HCT116 (cell line): Measurements from ENCODE around the gene DRICH1.

Experiments used
- EZH2 ChIP-seq: fragments of 200-600 bp; sonication (generic); IDR thresholded peaks from 2 replicates; pipeline ENCODE4 v1.6.1; 2017; ENCODE audit warnings: antibody characterized with exemption, mixed run types
- EZH2phosphoT487 ChIP-seq: fragments of 200-600 bp; IDR thresholded peaks from 2 replicates; pipeline ENCODE4 v1.6.1; 2018; ENCODE audit warnings: antibody characterized with exemption, borderline replicate concordance
- JUND ChIP-seq: IDR thresholded peaks from 2 replicates; pipeline ENCODE4 v1.6.1; 2012
- POLR2A ChIP-seq: IDR thresholded peaks from 2 replicates; pipeline ENCODE4 v1.7.0; 2011; ENCODE audit warnings: borderline replicate concordance; ENCODE audit not compliant: insufficient read depth, insufficient read length; ENCODE audit errors: extremely low read depth
- POLR2AphosphoS5 ChIP-seq: IDR thresholded peaks from 2 replicates; pipeline ENCODE4 v1.6.1; 2011; ENCODE audit warnings: mild to moderate bottlenecking, low read depth, low read length, moderate library complexity
- RAD21 ChIP-seq: IDR thresholded peaks from 2 replicates; pipeline ENCODE4 v1.6.1; 2012; ENCODE audit warnings: low read depth, mild to moderate bottlenecking
- SP1 ChIP-seq: IDR thresholded peaks from 2 replicates; pipeline ENCODE4 v1.6.1; 2012; ENCODE audit warnings: low read depth
- ZFX ChIP-seq: fragments of 450-650 bp; IDR thresholded peaks from 2 replicates; pipeline ENCODE4 v1.6.1; 2017
- ZNF274 ChIP-seq: fragments of 200-500 bp; sonication (Bioruptor generic); IDR thresholded peaks from 2 replicates; pipeline ENCODE4 v1.6.1; 2014; ENCODE audit warnings: mild to moderate bottlenecking, low read depth, low read length, inconsistent platforms
- TF ChIP-seq, protein P1 (sequence below), 3 experiments: fragments of 200-600 bp in 1 of 3; sonication (generic) in 1 of 3; IDR thresholded peaks in 2 of 3; conservative IDR thresholded peaks in 1 of 3; 2 replicates each; pipeline ENCODE4 v1.5.1; 2012 to 2017; ENCODE audit warnings: low read depth in 2 of 3, low read length in 2 of 3, antibody characterized with exemption in 1 of 3, borderline replicate concordance in 1 of 3, control low read depth in 1 of 3, mild to moderate bottlenecking in 1 of 3, mixed read lengths in 1 of 3, mixed run types in 1 of 3, moderate library complexity in 1 of 3; ENCODE audit not compliant: insufficient read depth in 1 of 3
- TF ChIP-seq, protein P2 (sequence below): IDR thresholded peaks from 2 replicates; pipeline ENCODE4 v1.6.1; 2012
- TF ChIP-seq, protein P3 (sequence below): IDR thresholded peaks from 2 replicates; pipeline ENCODE4 v1.6.1; 2012; ENCODE audit warnings: low read depth

DNA sequence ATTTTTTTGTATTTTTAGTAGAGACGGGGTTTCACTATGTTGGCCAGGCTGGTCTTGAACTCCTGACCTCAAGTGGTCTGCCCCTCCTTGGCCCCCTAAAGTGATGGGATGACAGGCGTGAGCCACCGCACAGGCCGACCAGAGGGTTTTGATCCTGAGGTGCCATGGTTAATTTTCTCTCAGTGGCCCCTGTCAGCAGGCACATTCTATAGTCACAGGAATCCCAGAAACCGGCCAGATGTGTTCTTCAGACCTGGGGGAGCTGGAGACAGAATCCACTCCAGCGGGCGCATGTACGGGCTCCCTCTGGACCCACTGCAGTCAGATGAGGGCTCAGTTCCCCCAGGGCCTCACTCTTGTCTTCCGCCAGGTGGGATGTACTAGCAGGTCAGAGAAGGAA is 69.0 kb downstream of the DRICH1 start:
- TF ChIP-seq, protein P1, sequence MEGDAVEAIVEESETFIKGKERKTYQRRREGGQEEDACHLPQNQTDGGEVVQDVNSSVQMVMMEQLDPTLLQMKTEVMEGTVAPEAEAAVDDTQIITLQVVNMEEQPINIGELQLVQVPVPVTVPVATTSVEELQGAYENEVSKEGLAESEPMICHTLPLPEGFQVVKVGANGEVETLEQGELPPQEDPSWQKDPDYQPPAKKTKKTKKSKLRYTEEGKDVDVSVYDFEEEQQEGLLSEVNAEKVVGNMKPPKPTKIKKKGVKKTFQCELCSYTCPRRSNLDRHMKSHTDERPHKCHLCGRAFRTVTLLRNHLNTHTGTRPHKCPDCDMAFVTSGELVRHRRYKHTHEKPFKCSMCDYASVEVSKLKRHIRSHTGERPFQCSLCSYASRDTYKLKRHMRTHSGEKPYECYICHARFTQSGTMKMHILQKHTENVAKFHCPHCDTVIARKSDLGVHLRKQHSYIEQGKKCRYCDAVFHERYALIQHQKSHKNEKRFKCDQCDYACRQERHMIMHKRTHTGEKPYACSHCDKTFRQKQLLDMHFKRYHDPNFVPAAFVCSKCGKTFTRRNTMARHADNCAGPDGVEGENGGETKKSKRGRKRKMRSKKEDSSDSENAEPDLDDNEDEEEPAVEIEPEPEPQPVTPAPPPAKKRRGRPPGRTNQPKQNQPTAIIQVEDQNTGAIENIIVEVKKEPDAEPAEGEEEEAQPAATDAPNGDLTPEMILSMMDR (IDR thresholded peaks at IDR 0.05 in 2 of 3, conservative IDR thresholded peaks at IDR 0.05 in 1 of 3; ENCODE audit: borderline replicate concordance in 1 of 3, insufficient read depth in 1 of 3, low read depth in 2 of 3, low read length in 2 of 3): no peak
- TF ChIP-seq EZH2phosphoT487 (no peak), JUND (no peak), ZNF274 (no peak), POLR2A (no peak), ZFX (no peak), RAD21 (no peak), EZH2 (no peak), POLR2AphosphoS5 (no peak), SP1 (no peak)
- TF ChIP-seq, protein P2, sequence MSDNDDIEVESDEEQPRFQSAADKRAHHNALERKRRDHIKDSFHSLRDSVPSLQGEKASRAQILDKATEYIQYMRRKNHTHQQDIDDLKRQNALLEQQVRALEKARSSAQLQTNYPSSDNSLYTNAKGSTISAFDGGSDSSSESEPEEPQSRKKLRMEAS: no peak
- TF ChIP-seq, protein P3, sequence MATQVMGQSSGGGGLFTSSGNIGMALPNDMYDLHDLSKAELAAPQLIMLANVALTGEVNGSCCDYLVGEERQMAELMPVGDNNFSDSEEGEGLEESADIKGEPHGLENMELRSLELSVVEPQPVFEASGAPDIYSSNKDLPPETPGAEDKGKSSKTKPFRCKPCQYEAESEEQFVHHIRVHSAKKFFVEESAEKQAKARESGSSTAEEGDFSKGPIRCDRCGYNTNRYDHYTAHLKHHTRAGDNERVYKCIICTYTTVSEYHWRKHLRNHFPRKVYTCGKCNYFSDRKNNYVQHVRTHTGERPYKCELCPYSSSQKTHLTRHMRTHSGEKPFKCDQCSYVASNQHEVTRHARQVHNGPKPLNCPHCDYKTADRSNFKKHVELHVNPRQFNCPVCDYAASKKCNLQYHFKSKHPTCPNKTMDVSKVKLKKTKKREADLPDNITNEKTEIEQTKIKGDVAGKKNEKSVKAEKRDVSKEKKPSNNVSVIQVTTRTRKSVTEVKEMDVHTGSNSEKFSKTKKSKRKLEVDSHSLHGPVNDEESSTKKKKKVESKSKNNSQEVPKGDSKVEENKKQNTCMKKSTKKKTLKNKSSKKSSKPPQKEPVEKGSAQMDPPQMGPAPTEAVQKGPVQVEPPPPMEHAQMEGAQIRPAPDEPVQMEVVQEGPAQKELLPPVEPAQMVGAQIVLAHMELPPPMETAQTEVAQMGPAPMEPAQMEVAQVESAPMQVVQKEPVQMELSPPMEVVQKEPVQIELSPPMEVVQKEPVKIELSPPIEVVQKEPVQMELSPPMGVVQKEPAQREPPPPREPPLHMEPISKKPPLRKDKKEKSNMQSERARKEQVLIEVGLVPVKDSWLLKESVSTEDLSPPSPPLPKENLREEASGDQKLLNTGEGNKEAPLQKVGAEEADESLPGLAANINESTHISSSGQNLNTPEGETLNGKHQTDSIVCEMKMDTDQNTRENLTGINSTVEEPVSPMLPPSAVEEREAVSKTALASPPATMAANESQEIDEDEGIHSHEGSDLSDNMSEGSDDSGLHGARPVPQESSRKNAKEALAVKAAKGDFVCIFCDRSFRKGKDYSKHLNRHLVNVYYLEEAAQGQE: no peak
